Renal cortex interstitium (tissue), 11 donors: ENCODE results near the gene QDPR. TPM values are rescaled to one million over a fixed set of nuclear protein-coding genes. Genes with fewer than 3 reads are reported as not detected.

ENCODE experiments used
- DNase-seq, 11 donors: peaks; one replicate each; pipeline ENCODE4 v3.0.0-alpha.2; 2013; ENCODE audit warnings: low read depth in 9 of 11, low spot score in 4 of 11; ENCODE audit errors: extremely low read depth in 1 of 11
- polyA plus RNA-seq, 3 donors: library from polyadenylated mRNA; unstranded; fragments of 120-200 nt; gene quantifications; one replicate each; pipeline ENCODE4 v1.2.1, GENCODE V29; 2013; ENCODE audit not compliant: insufficient read length in 3 of 3

Gene QDPR
- polyA plus RNA-seq, 3 donors = 50.6 to 62.4 (median 53.9) TPM

DNA sequence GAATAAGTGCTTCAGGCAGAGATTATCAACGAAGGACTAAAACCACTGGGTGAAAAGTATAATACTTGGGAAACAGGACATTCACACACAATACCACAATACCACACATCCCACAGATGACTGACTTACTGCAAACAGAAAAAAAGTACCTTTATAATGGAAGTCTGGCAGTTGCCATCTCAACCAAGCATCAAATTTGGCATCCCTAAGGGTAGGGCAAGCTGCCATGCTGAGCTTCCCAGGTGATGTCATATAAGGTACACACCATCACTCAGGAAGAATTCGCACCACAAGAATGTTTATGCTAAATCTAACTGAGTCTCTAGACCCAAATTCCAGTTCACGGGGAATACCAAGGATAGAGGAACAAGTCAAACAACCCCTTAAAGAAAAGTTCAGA is 9.1 kb downstream of the QDPR start:
- DNase-seq = no peak

- no peak for DNase-seq
These were observed 11.3 kb downstream of the QDPR start for GRCh38 chr4:17500574-17500973.

- DNase-seq = no peak
These were observed 13.9 kb downstream of the QDPR start for GRCh38 chr4:17497890-17498523.

- DNase-seq = no peak
These were observed 17.4 kb downstream of the QDPR start for GRCh38 chr4:17494258-17495190.

DNA sequence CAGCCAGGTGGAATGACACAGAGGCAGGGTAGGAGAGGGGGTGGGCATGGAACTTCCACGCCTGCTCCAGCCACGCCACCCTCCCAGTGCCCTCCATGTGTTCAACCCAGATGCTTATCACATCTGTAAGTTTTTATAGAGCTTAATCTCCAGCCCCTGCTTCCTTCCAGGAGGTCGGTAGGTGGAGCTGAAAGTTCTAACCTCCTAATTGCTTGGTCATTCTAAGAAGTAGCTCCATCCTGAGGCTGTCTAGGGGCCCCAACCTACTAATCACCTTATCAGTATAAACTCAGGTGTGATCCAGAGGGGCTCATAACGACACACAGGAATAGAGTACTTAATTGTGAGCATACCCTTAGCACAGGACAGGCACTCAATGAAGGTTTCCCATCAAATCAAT is 18.3 kb downstream of the QDPR start:
- DNase-seq = no peak

DNA sequence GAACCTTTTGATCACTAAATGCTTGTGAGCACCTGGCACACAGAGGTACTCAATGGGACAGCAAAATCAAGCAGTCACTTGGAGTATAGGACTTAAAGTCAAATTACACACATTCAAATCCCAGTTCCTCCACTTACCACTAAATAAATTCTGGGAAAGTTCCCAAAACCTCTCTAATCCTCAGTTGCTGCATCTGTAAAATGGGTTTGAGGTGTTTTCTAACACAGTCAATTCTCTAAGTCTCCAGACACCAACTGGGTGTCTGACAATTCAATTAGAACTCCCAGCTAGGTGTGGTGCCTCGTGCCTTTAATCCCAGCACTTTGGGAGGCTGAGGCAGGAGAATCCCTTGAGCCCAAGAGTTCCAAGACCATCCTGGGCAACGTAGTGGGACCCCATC is 19.0 kb downstream of the QDPR start:
- DNase-seq = no peak

GRCh38 chr4:17492058-17492741 is 19.7 kb downstream of the QDPR start:
- DNase-seq = no peak

DNA sequence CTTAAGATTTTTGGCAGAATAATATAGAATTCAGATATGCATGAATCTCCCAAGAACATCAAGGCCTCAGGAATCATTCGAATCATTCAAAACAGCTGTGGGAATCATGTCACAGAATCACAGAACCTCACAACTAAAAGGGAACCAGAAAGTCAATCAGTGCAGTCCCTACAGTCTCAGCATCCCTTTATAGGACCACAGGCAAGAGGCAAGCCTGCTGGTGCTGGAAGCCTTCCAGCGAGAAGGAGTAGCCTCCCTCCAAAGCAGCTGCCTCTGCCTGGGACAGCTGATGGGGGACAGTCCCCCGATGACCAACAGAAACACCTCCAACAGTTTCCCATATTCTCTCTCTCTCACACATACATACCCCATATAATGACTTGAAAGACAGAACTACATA is 20.7 kb downstream of the QDPR start:
- DNase-seq = no peak

DNA sequence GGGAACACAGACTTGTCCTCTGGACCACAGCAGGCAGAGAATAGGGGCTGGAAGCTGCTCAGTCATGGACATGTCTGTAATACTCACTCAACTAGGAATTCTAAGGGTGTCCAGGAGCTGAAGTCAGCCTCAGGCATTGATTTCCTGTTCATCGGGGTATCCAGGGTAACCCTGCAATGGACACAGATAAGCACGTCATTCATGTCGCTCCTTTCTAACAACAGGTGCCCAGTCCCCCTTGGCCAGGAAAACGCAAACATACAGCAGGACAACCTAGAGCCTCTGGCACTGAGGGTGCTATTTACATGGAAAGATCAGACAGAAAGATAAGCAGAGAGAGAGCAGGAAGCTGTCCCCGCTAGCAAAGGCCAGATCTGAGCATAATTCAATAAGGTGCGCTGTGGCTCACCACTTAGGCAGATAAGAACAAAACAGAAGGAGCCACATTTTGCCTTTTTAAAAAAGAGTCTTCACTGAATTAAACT is 21.3 kb downstream of the QDPR start:
- no peak for DNase-seq

GRCh38 chr4:17489721-17490120 is 22.2 kb downstream of the QDPR start:
- DNase-seq = no peak

DNA sequence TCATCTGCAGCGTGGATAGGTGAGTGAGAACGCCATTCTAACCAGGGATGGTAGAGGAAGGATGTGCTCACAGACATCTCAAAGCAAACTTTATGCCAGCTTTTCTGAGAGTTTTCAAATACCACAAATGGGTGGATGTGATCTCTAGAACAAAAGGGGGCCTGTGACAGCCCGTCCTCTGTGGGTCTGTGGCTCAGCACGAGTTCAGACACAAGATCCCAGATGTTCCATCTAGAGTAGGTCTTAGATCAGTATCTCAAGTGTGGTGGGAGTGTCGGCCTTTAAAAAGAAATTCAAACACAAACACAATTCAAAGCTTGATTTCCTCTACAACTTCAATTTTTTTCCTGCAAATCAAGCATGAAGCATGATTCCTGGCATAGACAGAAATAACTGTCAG is 22.8 kb downstream of the QDPR start:
- DNase-seq = no peak

GRCh38 chr4:17482716-17483115 is 29.2 kb downstream of the QDPR start:
- DNase-seq = no peak

DNA sequence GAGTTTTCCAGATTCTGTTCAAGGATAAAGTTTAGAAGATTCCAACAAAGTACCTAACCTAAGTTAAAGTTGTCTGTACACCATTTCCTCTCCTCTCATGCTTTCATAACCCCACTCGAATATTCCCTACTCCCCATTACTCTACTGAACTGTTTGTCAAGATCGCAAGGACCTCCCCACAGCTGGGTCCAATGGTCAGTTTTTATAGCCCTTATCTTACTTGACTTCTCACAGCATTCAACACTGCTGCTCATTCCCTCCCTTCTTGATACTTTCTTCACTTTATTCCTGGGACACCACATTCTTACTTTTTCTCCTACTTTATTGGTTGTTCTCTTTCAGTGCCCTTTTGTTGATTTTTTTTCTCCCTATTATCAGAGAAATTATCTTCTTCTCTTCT is 30.9 kb downstream of the QDPR start:
- no peak for DNase-seq

DNA sequence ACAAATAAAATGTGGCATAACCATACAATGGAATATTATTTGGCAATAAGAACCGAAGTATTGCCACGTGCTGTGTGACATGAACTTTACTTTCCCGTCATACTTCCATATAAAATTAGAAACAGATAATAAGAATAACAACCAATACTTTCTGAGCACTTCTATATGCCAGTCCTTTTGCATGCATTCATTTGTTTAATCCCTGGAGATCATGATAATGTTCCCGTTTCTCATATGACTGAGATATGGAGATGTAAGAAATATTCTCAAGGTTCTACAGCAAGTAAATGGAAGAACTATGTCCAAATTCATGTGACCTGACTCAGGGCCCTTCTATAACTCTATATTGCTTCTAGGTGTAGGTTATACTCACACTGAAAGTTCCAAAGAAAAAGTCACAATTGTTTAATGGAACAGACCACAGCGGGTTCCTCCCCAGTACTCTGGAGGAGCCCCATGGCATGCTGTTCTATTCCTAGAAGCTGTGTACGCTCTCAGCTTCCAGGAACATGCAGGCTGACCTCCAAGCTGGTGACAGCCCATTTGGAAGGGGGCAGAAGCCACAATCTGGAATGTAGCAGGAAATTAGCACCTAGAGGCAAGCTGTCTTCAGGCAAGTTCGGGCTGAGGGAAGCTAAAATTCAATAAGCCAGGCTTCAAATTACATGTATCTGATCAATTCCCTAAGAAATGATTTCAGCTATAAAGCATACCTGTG is 31.5 kb downstream of the QDPR start:
- no peak for DNase-seq

- no peak for DNase-seq
These were observed 34.0 kb downstream of the QDPR start for GRCh38 chr4:17477774-17478472.

- DNase-seq = no peak
These were observed 35.0 kb downstream of the QDPR start for GRCh38 chr4:17476853-17477252.

DNA sequence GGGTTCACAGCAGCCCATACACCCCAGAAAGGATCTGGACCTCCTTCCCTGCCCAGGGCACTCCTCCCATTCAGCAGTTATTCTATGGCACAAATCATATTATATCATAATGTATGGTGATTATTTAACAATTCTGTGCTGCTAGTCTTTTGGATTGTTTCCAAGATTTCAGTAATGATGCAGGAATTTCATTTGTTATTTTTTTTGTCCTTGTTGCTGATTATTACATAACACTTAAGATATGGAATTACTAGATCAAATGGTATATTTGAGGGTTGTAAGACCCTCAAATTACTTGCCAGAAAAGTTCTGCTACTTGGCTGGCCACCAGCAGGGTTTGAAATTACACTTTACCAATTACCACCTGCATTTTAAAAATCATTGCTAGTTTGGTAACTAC is 36.4 kb downstream of the QDPR start:
- no peak for DNase-seq

DNA sequence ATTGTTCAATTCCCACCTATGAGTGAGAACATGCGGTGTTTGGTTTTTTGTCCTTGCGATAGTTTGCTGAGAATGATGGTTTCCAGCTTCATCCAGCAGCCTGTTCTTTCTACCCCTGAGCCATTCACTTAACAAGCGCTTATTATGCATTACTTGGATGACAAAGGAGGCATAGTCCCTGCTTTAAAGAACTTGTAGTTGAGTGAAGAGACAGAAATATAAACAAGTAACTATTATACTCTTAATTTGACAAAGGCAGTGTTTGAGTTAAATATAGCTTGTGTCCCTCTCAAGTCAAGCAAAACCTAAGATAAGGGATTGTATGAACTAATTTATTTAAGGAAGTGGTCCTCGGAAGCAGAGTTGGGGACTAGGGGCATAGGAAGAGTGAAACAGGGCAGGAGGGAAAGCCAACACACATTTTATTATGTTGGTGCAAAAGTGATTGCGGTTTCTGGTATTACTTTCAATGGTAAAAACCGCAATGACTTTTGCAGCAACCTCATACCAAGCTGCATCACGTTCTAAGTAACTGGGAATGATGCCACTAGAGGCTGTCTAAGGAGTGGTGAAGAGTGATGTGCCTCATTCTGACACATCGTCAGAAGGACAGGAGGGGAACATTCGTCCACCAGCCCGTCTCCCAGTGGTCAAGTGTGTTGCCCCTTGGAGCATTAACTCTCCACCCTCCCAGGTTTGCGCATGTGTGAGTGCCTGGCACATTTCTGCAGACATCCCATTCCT is 41.8 kb downstream of the QDPR start:
- no peak for DNase-seq
